Eye (tissue), 1 donor: ENCODE measurements around the gene PARP6.

ENCODE experiments used
- DNase-seq: peaks from one replicate; pipeline ENCODE4 v3.0.0-alpha.2; 2015

The PARP6 gene

GRCh38 chr15:72230197-72231065, 41.9 kb downstream of the PARP6 start:
- peak; percentile 97 for DNase-seq

GRCh38 chr15:72229947-72230196, 42.5 kb downstream of the PARP6 start:
- DNase-seq: no peak

GRCh38 chr15:72229076-72229946, 43.0 kb downstream of the PARP6 start:
- DNase-seq: peak; percentile 68

- no peak for DNase-seq
Measured at GRCh38 chr15:72227720-72228119, 44.6 kb downstream of the PARP6 start.

GRCh38 chr15:72227192-72227586, 45.2 kb downstream of the PARP6 start:
- no peak for DNase-seq

- no peak for DNase-seq
Measured at GRCh38 chr15:72223278-72223677, 49.1 kb downstream of the PARP6 start.

- no peak for DNase-seq
Measured at GRCh38 chr15:72222393-72222792, 50.0 kb downstream of the PARP6 start.

GRCh38 chr15:72220687-72221086, 51.7 kb downstream of the PARP6 start:
- DNase-seq: no peak

- no peak for DNase-seq
Measured at GRCh38 chr15:72217216-72217615, 55.1 kb downstream of the PARP6 start.

- DNase-seq: no peak
Measured at GRCh38 chr15:72216079-72216478, 56.3 kb downstream of the PARP6 start.

- DNase-seq: no peak
Measured at GRCh38 chr15:72207558-72208085, 64.7 kb downstream of the PARP6 start.

GRCh38 chr15:72206677-72207000, 65.7 kb downstream of the PARP6 start:
- DNase-seq: no peak

GRCh38 chr15:72205896-72206676, 66.3 kb downstream of the PARP6 start:
- no peak for DNase-seq

GRCh38 chr15:72205273-72205672, 67.1 kb downstream of the PARP6 start:
- DNase-seq: no peak

- DNase-seq: peak; percentile 50
Measured at GRCh38 chr15:72203507-72203837, 68.9 kb downstream of the PARP6 start.

GRCh38 chr15:72202801-72203506, 69.4 kb downstream of the PARP6 start:
- DNase-seq: no peak

GRCh38 chr15:72202302-72202701, 70.1 kb downstream of the PARP6 start:
- DNase-seq: no peak

- DNase-seq: no peak
Measured at GRCh38 chr15:72201391-72201921, 70.9 kb downstream of the PARP6 start.

- no peak for DNase-seq
Measured at GRCh38 chr15:72200395-72201237, 71.7 kb downstream of the PARP6 start.

- DNase-seq: peak; percentile 90
Measured at GRCh38 chr15:72199721-72200212, 72.6 kb downstream of the PARP6 start.

- no peak for DNase-seq
Measured at GRCh38 chr15:72199205-72199515, 73.2 kb downstream of the PARP6 start.
